Erythroblast (primary cell): ENCODE data around the gene TMEM151A.

Experiments used
- GATA1 ChIP-seq: IDR thresholded peaks from 2 replicates; pipeline ENCODE4 v1.6.1; 2011; ENCODE audit warnings: low read depth, mild to moderate bottlenecking, control low read depth, low read length, moderate library complexity
- POLR2A ChIP-seq: IDR thresholded peaks from 2 replicates; pipeline ENCODE4 v1.6.1; 2011; ENCODE audit warnings: mild to moderate bottlenecking, low read length

GRCh38 chr11:66280428-66280827 lies 11.3 kb upstream of the TMEM151A start:
- TF ChIP-seq POLR2A (no peak), GATA1 (no peak)
